PFSK-1 (cell line): Measurements from ENCODE around the gene ACAA2.

ENCODE experiments used
- FOXP2 ChIP-seq: optimal IDR thresholded peaks from 2 replicates; pipeline ENCODE3; 2011; ENCODE audit warnings: borderline replicate concordance, control low read depth, inconsistent platforms; ENCODE audit not compliant: insufficient read depth; ENCODE audit errors: extremely low read length, extremely low read depth
- POLR2AphosphoS5 ChIP-seq: IDR thresholded peaks from 2 replicates; pipeline ENCODE4 v1.6.1; 2012; ENCODE audit warnings: low read depth, mild to moderate bottlenecking, control low read depth, low read length, moderate library complexity
- SIN3A ChIP-seq: IDR thresholded peaks from 2 replicates; pipeline ENCODE4 v1.6.1; 2012; ENCODE audit warnings: mild to moderate bottlenecking, low read length, moderate library complexity, borderline replicate concordance; ENCODE audit not compliant: insufficient read depth
- TAF1 ChIP-seq: IDR thresholded peaks from 2 replicates; pipeline ENCODE4 v1.6.1; 2012; ENCODE audit warnings: low read length, control low read depth, borderline replicate concordance; ENCODE audit not compliant: insufficient read depth
- TF ChIP-seq, protein P1 (sequence below), 2 experiments: IDR thresholded peaks; 2 replicates each; pipeline versions ENCODE4 v1.6.1 to v1.8.0; 2011 to 2012; ENCODE audit warnings: low read depth in 2 of 2, low read length in 2 of 2, control low read depth in 1 of 2, inconsistent platforms in 1 of 2, mild to moderate bottlenecking in 1 of 2, moderate library complexity in 1 of 2; ENCODE audit not compliant: insufficient read depth in 1 of 2

Gene ACAA2

DNA sequence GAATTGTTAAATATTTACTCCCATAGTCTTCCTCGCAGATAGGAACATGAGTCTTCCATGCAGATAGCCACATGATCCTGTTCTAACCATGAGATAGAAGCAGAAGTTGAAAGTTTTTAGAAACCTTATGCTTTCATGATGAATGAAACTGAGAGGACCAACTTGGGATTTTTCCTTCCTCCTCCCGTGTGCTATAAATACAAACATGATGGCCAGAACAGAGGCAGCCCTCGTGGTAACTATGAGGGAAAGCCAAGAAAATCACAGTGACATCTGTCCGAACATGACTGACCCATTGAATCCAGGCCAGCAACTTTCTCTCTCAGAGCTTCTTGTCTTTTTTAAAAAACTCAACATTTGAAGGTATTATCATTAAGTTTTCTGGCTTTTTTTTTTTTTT, 78.5 kb downstream of the ACAA2 start:
- TF ChIP-seq, protein P1, sequence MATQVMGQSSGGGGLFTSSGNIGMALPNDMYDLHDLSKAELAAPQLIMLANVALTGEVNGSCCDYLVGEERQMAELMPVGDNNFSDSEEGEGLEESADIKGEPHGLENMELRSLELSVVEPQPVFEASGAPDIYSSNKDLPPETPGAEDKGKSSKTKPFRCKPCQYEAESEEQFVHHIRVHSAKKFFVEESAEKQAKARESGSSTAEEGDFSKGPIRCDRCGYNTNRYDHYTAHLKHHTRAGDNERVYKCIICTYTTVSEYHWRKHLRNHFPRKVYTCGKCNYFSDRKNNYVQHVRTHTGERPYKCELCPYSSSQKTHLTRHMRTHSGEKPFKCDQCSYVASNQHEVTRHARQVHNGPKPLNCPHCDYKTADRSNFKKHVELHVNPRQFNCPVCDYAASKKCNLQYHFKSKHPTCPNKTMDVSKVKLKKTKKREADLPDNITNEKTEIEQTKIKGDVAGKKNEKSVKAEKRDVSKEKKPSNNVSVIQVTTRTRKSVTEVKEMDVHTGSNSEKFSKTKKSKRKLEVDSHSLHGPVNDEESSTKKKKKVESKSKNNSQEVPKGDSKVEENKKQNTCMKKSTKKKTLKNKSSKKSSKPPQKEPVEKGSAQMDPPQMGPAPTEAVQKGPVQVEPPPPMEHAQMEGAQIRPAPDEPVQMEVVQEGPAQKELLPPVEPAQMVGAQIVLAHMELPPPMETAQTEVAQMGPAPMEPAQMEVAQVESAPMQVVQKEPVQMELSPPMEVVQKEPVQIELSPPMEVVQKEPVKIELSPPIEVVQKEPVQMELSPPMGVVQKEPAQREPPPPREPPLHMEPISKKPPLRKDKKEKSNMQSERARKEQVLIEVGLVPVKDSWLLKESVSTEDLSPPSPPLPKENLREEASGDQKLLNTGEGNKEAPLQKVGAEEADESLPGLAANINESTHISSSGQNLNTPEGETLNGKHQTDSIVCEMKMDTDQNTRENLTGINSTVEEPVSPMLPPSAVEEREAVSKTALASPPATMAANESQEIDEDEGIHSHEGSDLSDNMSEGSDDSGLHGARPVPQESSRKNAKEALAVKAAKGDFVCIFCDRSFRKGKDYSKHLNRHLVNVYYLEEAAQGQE (IDR thresholded peaks at IDR 0.05; ENCODE audit: insufficient read depth in 1 of 2, low read depth in 2 of 2, low read length in 2 of 2): no peak
- TF ChIP-seq TAF1 (no peak), SIN3A (no peak), POLR2AphosphoS5 (no peak), FOXP2 (no peak)

DNA sequence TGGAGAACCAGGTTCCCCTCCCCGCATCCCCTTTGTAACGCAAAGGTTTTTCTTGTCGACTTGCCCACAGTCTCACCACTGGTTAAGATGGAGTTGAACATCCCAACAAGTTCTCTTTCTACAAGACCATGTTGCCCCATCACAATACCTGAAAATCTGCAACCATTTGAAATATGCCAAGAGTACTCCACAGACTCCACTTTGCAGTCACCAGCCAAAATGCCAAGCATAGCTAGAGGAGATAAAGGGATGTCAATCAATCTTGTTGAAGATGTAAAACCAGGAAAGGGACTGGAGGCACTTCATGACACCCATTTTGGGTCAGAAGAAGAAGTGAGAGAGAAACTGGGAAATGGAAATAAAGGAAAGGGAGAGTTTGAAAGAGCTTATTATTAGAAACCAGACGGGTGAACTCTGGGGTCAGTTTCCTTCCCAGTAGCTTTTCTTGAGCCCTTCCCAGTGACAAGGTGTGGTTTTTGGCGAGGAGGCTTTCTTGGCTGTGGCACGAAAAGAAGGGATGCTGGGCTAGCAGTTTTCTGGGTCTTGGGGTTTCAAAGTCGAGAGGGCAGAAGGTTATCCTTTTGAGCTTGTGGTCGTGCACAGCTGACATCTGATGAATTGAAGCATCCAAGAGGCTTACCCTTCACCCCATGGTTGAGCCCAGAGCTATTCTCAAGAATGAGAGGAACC, 79.3 kb downstream of the ACAA2 start:
- TF ChIP-seq, protein P1 (IDR thresholded peaks at IDR 0.05; ENCODE audit: insufficient read depth in 1 of 2, low read depth in 2 of 2, low read length in 2 of 2): no peak

DNA sequence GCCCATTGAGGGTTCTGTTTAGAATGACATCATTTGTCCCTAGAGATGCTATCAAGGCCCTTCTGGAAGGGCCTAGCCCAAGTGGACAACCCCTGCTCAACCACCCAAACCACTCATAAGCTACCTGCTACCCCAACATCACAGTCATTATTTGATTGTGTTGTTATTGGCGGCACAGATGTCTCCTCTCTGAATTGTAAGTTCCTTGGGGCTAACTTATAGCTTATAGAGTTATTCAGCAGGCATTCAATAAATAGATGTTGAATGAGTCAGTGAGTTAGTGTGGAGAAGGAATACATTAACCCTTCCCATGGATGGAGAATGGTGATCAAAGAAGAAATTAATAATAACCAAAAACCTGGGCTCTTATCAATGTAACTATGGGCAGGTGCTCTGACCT, 80.0 kb downstream of the ACAA2 start:
- TF ChIP-seq POLR2AphosphoS5 (no peak), TAF1 (no peak), SIN3A (no peak), FOXP2 (no peak)
- TF ChIP-seq, protein P1 (IDR thresholded peaks at IDR 0.05; ENCODE audit: insufficient read depth in 1 of 2, low read depth in 2 of 2, low read length in 2 of 2): no peak
